AG10803 (cell line): ENCODE data around the gene TGFBR3.

Experiments used
- DNase-seq: peaks from one replicate; pipeline ENCODE4 v3.0.0; 2010; ENCODE audit warnings: low read depth
- H3K4me3 ChIP-seq: 2 replicates; pipeline ENCODE4 v1.5.1; 2011; ENCODE audit warnings: mild to moderate bottlenecking, low read length, control low read depth
- TF ChIP-seq, protein P1 (sequence below): conservative IDR thresholded peaks from 2 replicates; pipeline ENCODE4 v1.5.1; 2011; ENCODE audit warnings: mild to moderate bottlenecking, low read length, control low read depth, inconsistent platforms

The TGFBR3 gene

DNA sequence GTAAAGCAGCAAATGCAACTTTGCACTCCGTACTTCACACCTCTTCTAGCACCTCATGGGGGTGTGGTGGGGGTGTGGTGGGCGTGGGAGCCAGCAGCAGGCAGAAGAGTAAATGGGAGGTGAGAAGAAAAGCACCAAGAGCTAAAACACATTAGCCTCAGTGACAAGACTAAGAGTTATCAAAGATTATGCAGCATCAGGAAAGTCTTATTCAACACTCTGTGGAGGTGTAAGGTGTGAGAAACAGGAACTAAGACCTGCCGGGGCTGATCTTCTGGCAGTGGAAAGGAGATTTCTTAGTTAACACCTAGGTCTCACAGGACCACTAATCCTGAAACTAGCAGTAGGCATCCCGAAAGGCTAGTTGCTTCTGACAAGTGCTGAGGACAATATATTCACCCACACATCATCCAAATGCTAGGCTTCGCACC, 9.9 kb downstream of the TGFBR3 start:
- no peak overlapping the region for H3K4me3 ChIP-seq
- TF ChIP-seq, protein P1, sequence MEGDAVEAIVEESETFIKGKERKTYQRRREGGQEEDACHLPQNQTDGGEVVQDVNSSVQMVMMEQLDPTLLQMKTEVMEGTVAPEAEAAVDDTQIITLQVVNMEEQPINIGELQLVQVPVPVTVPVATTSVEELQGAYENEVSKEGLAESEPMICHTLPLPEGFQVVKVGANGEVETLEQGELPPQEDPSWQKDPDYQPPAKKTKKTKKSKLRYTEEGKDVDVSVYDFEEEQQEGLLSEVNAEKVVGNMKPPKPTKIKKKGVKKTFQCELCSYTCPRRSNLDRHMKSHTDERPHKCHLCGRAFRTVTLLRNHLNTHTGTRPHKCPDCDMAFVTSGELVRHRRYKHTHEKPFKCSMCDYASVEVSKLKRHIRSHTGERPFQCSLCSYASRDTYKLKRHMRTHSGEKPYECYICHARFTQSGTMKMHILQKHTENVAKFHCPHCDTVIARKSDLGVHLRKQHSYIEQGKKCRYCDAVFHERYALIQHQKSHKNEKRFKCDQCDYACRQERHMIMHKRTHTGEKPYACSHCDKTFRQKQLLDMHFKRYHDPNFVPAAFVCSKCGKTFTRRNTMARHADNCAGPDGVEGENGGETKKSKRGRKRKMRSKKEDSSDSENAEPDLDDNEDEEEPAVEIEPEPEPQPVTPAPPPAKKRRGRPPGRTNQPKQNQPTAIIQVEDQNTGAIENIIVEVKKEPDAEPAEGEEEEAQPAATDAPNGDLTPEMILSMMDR = no peak
- no peak for DNase-seq

DNA sequence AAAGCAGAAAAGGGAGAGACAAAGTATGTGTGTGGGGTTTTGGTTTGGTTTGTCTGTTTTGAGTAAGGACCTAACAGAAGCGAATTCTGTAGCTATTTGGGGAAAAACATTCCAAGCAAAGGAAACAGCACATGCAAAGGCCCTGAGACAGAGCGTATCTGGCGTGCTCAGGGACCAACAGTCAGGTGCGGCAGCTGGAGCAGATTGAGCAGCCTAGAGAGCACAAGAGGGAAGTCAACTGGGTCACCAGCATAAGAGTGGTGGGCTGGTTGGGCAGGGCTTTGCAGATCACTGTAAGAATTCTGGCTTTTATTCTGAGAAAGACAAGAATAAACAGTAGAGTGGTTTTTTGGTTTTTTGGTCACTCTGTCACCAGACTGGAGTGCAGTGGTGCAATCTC, 11.8 kb downstream of the TGFBR3 start:
- TF ChIP-seq, protein P1 = no peak
- no peak overlapping the region for H3K4me3 ChIP-seq
- no peak for DNase-seq

DNA sequence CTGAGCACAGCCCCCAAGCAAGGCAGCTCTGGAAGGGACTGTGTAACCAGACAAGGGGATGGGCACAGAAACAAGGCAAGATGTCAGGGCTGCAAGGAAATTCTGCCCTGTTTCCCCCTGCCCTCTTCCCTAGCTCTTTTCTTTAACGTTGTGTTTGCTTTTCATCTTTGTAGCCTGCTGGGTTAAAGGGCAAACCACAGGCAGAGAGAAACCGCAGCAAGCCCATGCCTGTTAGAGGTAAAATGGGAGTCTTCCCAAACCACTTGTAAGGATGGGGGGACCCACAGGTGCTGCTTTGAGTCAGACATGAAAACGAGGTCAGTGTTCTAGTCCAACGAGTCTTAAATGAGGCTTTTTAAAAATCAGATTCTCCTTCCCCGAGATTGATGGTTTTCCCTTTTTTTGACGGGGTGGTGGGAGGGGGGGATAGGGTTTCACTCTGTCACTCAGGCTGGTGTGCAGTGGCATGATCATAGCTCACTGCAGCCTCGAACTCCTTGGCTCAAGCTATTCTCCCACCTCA, 13.3 kb downstream of the TGFBR3 start:
- TF ChIP-seq, protein P1 = no peak
- DNase-seq = no peak
- no peak overlapping the region for H3K4me3 ChIP-seq

DNA sequence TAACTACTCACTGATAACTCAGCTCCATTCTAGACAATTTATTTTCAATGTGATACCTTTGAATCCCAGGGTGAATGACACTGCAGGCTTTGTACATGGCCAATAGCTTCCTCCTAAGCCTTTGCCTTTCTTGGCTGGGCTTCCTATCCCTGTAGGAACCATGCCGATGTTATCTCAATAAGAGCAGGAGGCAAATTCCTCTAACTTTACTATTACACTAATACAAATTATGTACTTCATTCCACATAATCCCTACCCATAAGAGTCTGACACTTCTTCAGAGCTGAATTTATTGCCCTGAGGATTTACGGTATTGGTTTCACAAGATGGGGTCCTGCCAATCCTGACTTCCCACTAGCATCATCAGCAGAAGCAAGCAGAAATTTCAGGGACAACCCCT, 14.0 kb downstream of the TGFBR3 start:
- no peak overlapping the region for H3K4me3 ChIP-seq
- TF ChIP-seq, protein P1 = no peak
- peak; percentile 29 for DNase-seq

- no peak for DNase-seq
- TF ChIP-seq, protein P1 = no peak
- H3K4me3 ChIP-seq = no peak overlapping the region
These were observed 15.6 kb downstream of the TGFBR3 start for GRCh38 chr1:91870322-91870721.

DNA sequence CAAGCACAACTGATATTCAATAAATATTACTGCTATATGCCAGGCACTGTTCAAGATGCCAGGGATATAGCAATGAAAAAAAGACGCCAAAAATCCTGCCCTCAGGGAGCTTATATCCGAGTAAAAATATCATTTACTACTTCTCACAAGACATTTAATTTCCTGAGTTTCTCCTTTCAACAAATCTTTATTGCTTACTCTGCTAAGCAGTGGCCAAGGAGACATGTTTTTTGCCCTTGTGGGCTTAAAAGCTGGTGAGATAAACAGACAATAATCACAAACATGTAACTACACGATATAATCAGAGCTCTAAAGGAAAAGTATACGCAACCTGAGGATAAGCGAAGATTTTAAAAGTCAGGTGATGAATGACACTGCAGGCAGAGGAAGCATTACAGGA, 19.5 kb downstream of the TGFBR3 start:
- TF ChIP-seq, protein P1 = no peak
- DNase-seq = no peak

GRCh38 chr1:91864017-91864700, 21.8 kb downstream of the TGFBR3 start:
- peak; percentile 58 for DNase-seq
- TF ChIP-seq, protein P1 = no peak
- H3K4me3 ChIP-seq = peak overlapping the region; percentile 31

More for the DNA sequence above, 19.5 kb downstream of the TGFBR3 start:
- H3K4me3 ChIP-seq = no peak overlapping the region
